ENCODE data around the gene LRRC58.

- no peak for TF ChIP-seq POLR2A (IDR thresholded peaks at IDR 0.05; ENCODE audit: low read depth, low read length)
- no peak for TF ChIP-seq POLR2AphosphoS5 (IDR thresholded peaks at IDR 0.05; ENCODE audit: low read depth, low read length)
- no peak for TF ChIP-seq TAF1 (IDR thresholded peaks at IDR 0.05; ENCODE audit: low read depth, low read length)
These were observed 69.1 kb downstream of the LRRC58 start for GRCh38 chr3:120280026-120280425.
